Ishikawa (cell line): ENCODE data around the gene CTSC.

ENCODE experiments used
- CEBPB ChIP-seq: IDR thresholded peaks from 2 replicates; pipeline ENCODE4 v1.6.1; 2012
- CREB1 ChIP-seq: IDR thresholded peaks from 2 replicates; pipeline ENCODE4 v1.6.1; 2012; ENCODE audit warnings: low read depth
- EGR1 ChIP-seq: IDR thresholded peaks from 2 replicates; pipeline ENCODE4 v1.6.1; 2012
- EP300 ChIP-seq: IDR thresholded peaks from 2 replicates; pipeline ENCODE4 v1.6.1; 2012; ENCODE audit warnings: borderline replicate concordance
- FOXM1 ChIP-seq: IDR thresholded peaks from 2 replicates; pipeline ENCODE4 v1.6.1; 2012; ENCODE audit warnings: low read depth, borderline replicate concordance
- MAX ChIP-seq: IDR thresholded peaks from 2 replicates; pipeline ENCODE4 v1.6.1; 2012
- NFIC ChIP-seq: IDR thresholded peaks from 2 replicates; pipeline ENCODE4 v1.6.1; 2012
- RAD21 ChIP-seq: IDR thresholded peaks from 2 replicates; pipeline ENCODE4 v1.6.1; 2012; ENCODE audit warnings: low read depth
- TAF1 ChIP-seq: IDR thresholded peaks from 2 replicates; pipeline ENCODE4 v1.6.1; 2012; ENCODE audit warnings: low read depth, mild to moderate bottlenecking
- TCF12 ChIP-seq: IDR thresholded peaks from 2 replicates; pipeline ENCODE4 v1.6.1; 2012; ENCODE audit warnings: low read depth
- TEAD4 ChIP-seq: IDR thresholded peaks from 2 replicates; pipeline ENCODE4 v1.6.1; 2012
- YY1 ChIP-seq: IDR thresholded peaks from 2 replicates; pipeline ENCODE4 v1.6.1; 2012; ENCODE audit warnings: low read depth
- TF ChIP-seq, protein P1 (sequence below): IDR thresholded peaks from 2 replicates; pipeline ENCODE4 v1.6.1; 2012; ENCODE audit warnings: low read depth, mild to moderate bottlenecking
- TF ChIP-seq, protein P2 (sequence below): IDR thresholded peaks from 2 replicates; pipeline ENCODE4 v1.6.1; 2012

GRCh38 chr11:88252208-88252607, 85.3 kb downstream of the CTSC start:
- TF ChIP-seq EP300 (no peak), TAF1 (no peak), TCF12 (no peak), NFIC (no peak), TEAD4 (no peak), CREB1 (no peak), RAD21 (no peak), MAX (no peak), YY1 (no peak), FOXM1 (no peak), EGR1 (no peak), CEBPB (no peak)
- TF ChIP-seq, protein P1, sequence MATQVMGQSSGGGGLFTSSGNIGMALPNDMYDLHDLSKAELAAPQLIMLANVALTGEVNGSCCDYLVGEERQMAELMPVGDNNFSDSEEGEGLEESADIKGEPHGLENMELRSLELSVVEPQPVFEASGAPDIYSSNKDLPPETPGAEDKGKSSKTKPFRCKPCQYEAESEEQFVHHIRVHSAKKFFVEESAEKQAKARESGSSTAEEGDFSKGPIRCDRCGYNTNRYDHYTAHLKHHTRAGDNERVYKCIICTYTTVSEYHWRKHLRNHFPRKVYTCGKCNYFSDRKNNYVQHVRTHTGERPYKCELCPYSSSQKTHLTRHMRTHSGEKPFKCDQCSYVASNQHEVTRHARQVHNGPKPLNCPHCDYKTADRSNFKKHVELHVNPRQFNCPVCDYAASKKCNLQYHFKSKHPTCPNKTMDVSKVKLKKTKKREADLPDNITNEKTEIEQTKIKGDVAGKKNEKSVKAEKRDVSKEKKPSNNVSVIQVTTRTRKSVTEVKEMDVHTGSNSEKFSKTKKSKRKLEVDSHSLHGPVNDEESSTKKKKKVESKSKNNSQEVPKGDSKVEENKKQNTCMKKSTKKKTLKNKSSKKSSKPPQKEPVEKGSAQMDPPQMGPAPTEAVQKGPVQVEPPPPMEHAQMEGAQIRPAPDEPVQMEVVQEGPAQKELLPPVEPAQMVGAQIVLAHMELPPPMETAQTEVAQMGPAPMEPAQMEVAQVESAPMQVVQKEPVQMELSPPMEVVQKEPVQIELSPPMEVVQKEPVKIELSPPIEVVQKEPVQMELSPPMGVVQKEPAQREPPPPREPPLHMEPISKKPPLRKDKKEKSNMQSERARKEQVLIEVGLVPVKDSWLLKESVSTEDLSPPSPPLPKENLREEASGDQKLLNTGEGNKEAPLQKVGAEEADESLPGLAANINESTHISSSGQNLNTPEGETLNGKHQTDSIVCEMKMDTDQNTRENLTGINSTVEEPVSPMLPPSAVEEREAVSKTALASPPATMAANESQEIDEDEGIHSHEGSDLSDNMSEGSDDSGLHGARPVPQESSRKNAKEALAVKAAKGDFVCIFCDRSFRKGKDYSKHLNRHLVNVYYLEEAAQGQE: no peak
- TF ChIP-seq, protein P2, sequence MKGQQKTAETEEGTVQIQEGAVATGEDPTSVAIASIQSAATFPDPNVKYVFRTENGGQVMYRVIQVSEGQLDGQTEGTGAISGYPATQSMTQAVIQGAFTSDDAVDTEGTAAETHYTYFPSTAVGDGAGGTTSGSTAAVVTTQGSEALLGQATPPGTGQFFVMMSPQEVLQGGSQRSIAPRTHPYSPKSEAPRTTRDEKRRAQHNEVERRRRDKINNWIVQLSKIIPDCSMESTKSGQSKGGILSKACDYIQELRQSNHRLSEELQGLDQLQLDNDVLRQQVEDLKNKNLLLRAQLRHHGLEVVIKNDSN: no peak
